ENCODE data around the gene FOLR3.

DNA sequence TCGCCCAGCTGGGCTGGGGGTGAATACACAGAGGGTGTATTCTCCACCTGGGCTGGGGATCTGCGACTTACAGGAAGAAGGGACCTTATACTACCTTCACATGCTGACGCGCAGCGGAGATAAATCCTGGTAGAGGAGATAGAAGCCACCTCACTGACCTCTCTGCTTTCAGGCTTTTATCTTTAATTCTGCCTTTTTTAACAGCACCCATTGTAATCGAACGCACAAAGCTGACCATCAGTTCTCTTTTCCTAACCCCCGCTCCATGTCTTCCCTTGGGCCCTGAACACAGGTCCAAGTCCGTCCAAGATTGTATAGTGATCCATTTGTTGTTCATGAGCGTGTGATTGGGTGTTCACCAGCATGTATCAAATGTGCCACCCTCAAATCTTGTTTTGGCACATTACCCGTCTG, 31.8 kb upstream of the FOLR3 start:
- TF ChIP-seq POLR2AphosphoS5 (IDR thresholded peaks at IDR 0.05) (no peak), POLR2A (IDR thresholded peaks at IDR 0.05) (no peak)
